ENCODE results near the gene RHAG. TPM values are rescaled to one million over a fixed set of nuclear protein-coding genes. Genes with fewer than 3 reads are reported as not detected.

Gene RHAG
- total RNA-seq (under 1 TPM in 2 of 7 donors, not detected in 5; 0.40 to 0.43 TPM), polyA plus RNA-seq (not detected)
- long read RNA-seq, donor 1 = 0 reads
- long read RNA-seq, donor 2 = 0 reads
- long read RNA-seq, donor 3 = 0 reads

- Histone ChIP-seq H3K4me1 (ENCODE audit: insufficient read depth) (no peaks in the 10 kb centered on the region), H3K4me3 (no peak within 1 kb of the TSS), H3K27ac (no peak within 1 kb of the TSS), H3K36me3 (no peaks in the 10 kb centered on the region), H3K9me3 (no peaks in the 10 kb centered on the region), H3K27me3 (no peaks in the 10 kb centered on the region)
- WGBS, 3 donors = 71 to 78% (median 77%) methylated on average over 3 of the region's 3 CpGs
- DNase-seq = no peak
- intact Hi-C loops (cut with DNase I) = no loop called here
- TF ChIP-seq EP300 (IDR thresholded peaks at IDR 0.05) = no peak
- TF ChIP-seq CTCF (IDR thresholded peaks at IDR 0.05) = no peak
- no peak for TF ChIP-seq POLR2A (IDR thresholded peaks at IDR 0.05)
These were observed at the start of gene RHAG for GRCh38 chr6:49636713-49637349. Gene RHAG, minus strand, starts transcription at chr6:49636839. Its CDS starts 27 bp downstream, at chr6:49636812.

GRCh38 chr6:49676671-49677281 lies 40.1 kb upstream of the RHAG start:
- no peak for TF ChIP-seq EP300 (IDR thresholded peaks at IDR 0.05)
- TF ChIP-seq CTCF (IDR thresholded peaks at IDR 0.05) = no peak
- TF ChIP-seq POLR2A (IDR thresholded peaks at IDR 0.05) = no peak
- Histone ChIP-seq H3K9me3 (no peaks in the 10 kb centered on the region), H3K27me3 (no peaks in the 10 kb centered on the region), H3K4me1 (ENCODE audit: insufficient read depth) (no peaks in the 10 kb centered on the region), H3K36me3 (no peaks in the 10 kb centered on the region), H3K27ac (no peak overlapping the region), H3K4me3 (no peak overlapping the region)
- intact Hi-C loops (cut with DNase I) = no loop called here
- DNase-seq = no peak
- WGBS, 3 donors = 68 to 74% (median 71%) methylated on average over 4 of the region's 4 CpGs

GRCh38 chr6:49675816-49676215 lies 39.2 kb upstream of the RHAG start:
- no peak for DNase-seq
- Histone ChIP-seq H3K36me3 (no peaks in the 10 kb centered on the region), H3K27me3 (no peaks in the 10 kb centered on the region), H3K9me3 (no peaks in the 10 kb centered on the region), H3K4me3 (no peak overlapping the region), H3K27ac (no peak overlapping the region), H3K4me1 (ENCODE audit: insufficient read depth) (no peaks in the 10 kb centered on the region)
- intact Hi-C loops (cut with DNase I) = no loop called here
- 19 to 29% (median 25%) methylated on average over 1 of the region's 1 CpG for WGBS, 3 donors
- TF ChIP-seq EP300 (IDR thresholded peaks at IDR 0.05) (no peak), CTCF (IDR thresholded peaks at IDR 0.05) (no peak), POLR2A (IDR thresholded peaks at IDR 0.05) (no peak)

GRCh38 chr6:49668083-49668511 lies 31.5 kb upstream of the RHAG start:
- intact Hi-C loops (cut with DNase I) = no loop called here
- H3K27me3 ChIP-seq = no peaks in the 10 kb centered on the region
- no peak for TF ChIP-seq EP300 (IDR thresholded peaks at IDR 0.05)
- no peak for TF ChIP-seq CTCF (IDR thresholded peaks at IDR 0.05)
- TF ChIP-seq POLR2A (IDR thresholded peaks at IDR 0.05) = no peak

More at GRCh38 chr6:49668083-49668511, 31.5 kb upstream of the RHAG start:
- no peaks in the 10 kb centered on the region for H3K9me3 ChIP-seq
- no peak for DNase-seq
- H3K4me1 ChIP-seq (ENCODE audit: insufficient read depth) = no peaks in the 10 kb centered on the region
- no peaks in the 10 kb centered on the region for H3K36me3 ChIP-seq
- H3K4me3 ChIP-seq = no peak overlapping the region
- no peak overlapping the region for H3K27ac ChIP-seq
